Effector memory CD8-positive, alpha-beta T cell (primary cell): ENCODE results near the gene APLN.
A peak's percentile ranks its signal among the peaks of the same experiment; 100 is the strongest.

Experiments
- ATAC-seq: fragments of 150-1000 bp; cut with Tn5 transposase; replicated peaks from 2 replicates; pipeline ENCODE4 v1.10.0; 2021; ENCODE audit warnings: mild to moderate bottlenecking, moderate library complexity
- DNase-seq, 3 experiments: peaks; one replicate each; pipeline ENCODE4 v3.0.0; 2021
- H3K27ac Mint-ChIP-seq, 2 donors: one replicate each; pipeline ENCODE4 v1.8.0; 2022; ENCODE audit warnings: mild to moderate bottlenecking in 2 of 2, mixed read lengths in 2 of 2, moderate library complexity in 2 of 2
- H3K27me3 Mint-ChIP-seq, 2 donors: one replicate each; pipeline ENCODE4 v1.8.0; 2022; ENCODE audit warnings: mixed read lengths in 2 of 2
- H3K36me3 Mint-ChIP-seq: one replicate; pipeline ENCODE4 v1.8.0; 2022; ENCODE audit warnings: mild to moderate bottlenecking, moderate library complexity, mixed read lengths; ENCODE audit not compliant: insufficient read depth
- H3K4me1 Mint-ChIP-seq, 2 donors: one replicate each; pipeline ENCODE4 v1.8.0; 2022; ENCODE audit warnings: low read depth in 2 of 2, mixed read lengths in 2 of 2
- H3K4me3 Mint-ChIP-seq, 2 donors: one replicate each; pipeline ENCODE4 v1.8.0; 2022; ENCODE audit warnings: mild to moderate bottlenecking in 2 of 2, mixed read lengths in 2 of 2, moderate library complexity in 2 of 2
- H3K9me3 Mint-ChIP-seq, 2 donors: one replicate each; pipeline ENCODE4 v1.8.0; 2022; ENCODE audit warnings: mixed read lengths in 2 of 2
- total RNA-seq, 9 experiments: gene quantifications; one replicate each; lab custom pipeline; 2026; lab: John Stamatoyannopoulos, UW

APLN gene
- 0 to 0.21 (median 0) reads per million in 9 experiments for total RNA-seq

- Mint-ChIP-seq H3K9me3 (no peaks in the 10 kb centered on the region), H3K4me1 (peaks cover 0 to 12% of the 10 kb centered on the region in 2 donors), H3K27ac (no peak within 1 kb of the TSS), H3K36me3 (peaks cover 3% of the 10 kb centered on the region), H3K27me3 (peaks cover 0 to 31% of the 10 kb centered on the region in 2 donors), H3K4me3 (peak within 1 kb of the TSS; percentile 69 to 72)
- no peak for DNase-seq
- peak; percentile 67 for ATAC-seq
Measured at GRCh38 chrX:129654652-129655546, at the start of gene APLN. APLN (minus strand) TSS chrX:129654956; CDS start chrX:129654630, 326 bp downstream.

GRCh38 chrX:129704491-129704890, 49.7 kb upstream of the APLN start:
- Mint-ChIP-seq H3K4me3 (no peak overlapping the region), H3K36me3 (no peaks in the 10 kb centered on the region), H3K4me1 (peaks cover 0 to 4% of the 10 kb centered on the region in 2 donors)

GRCh38 chrX:129701624-129702069, 46.9 kb upstream of the APLN start:
- no peaks in the 10 kb centered on the region for H3K9me3 Mint-ChIP-seq
- H3K4me3 Mint-ChIP-seq, result no peak overlapping the region
- ATAC-seq, result no peak
- H3K4me1 Mint-ChIP-seq, result no peaks in the 10 kb centered on the region
- H3K27ac Mint-ChIP-seq, result no peak overlapping the region
- no peaks in the 10 kb centered on the region for H3K36me3 Mint-ChIP-seq
- no peaks in the 10 kb centered on the region for H3K27me3 Mint-ChIP-seq
- DNase-seq, result no peak

More at GRCh38 chrX:129704491-129704890, 49.7 kb upstream of the APLN start:
- Mint-ChIP-seq H3K27me3 (peaks cover 0 to 11% of the 10 kb centered on the region in 2 donors), H3K27ac (no peak overlapping the region), H3K9me3 (no peaks in the 10 kb centered on the region)
- DNase-seq, result no peak
- ATAC-seq, result no peak

GRCh38 chrX:129700536-129700935, 45.8 kb upstream of the APLN start:
- H3K27ac Mint-ChIP-seq, result no peak overlapping the region
- H3K36me3 Mint-ChIP-seq, result no peaks in the 10 kb centered on the region
- DNase-seq, result no peak
- no peak for ATAC-seq
- no peaks in the 10 kb centered on the region for H3K27me3 Mint-ChIP-seq
- H3K4me1 Mint-ChIP-seq, result no peaks in the 10 kb centered on the region
- H3K9me3 Mint-ChIP-seq, result no peaks in the 10 kb centered on the region
- H3K4me3 Mint-ChIP-seq, result no peak overlapping the region

- Mint-ChIP-seq H3K36me3 (no peaks in the 10 kb centered on the region), H3K27ac (no peak overlapping the region), H3K4me1 (no peaks in the 10 kb centered on the region), H3K27me3 (no peaks in the 10 kb centered on the region), H3K9me3 (no peaks in the 10 kb centered on the region), H3K4me3 (no peak overlapping the region)
- ATAC-seq (no peak), DNase-seq (no peak)
Measured at GRCh38 chrX:129698150-129698549, 43.4 kb upstream of the APLN start.

GRCh38 chrX:129697204-129697829, 42.6 kb upstream of the APLN start:
- Mint-ChIP-seq H3K27me3 (no peaks in the 10 kb centered on the region), H3K4me3 (no peak overlapping the region), H3K27ac (no peak overlapping the region), H3K4me1 (no peaks in the 10 kb centered on the region), H3K9me3 (no peaks in the 10 kb centered on the region), H3K36me3 (no peaks in the 10 kb centered on the region)
- DNase-seq (no peak), ATAC-seq (no peak)

- ATAC-seq (no peak), DNase-seq (no peak)
- H3K4me3 Mint-ChIP-seq, result no peak overlapping the region
- no peaks in the 10 kb centered on the region for H3K36me3 Mint-ChIP-seq
- H3K27ac Mint-ChIP-seq, result no peak overlapping the region
- H3K9me3 Mint-ChIP-seq, result no peaks in the 10 kb centered on the region
- H3K4me1 Mint-ChIP-seq, result no peaks in the 10 kb centered on the region
- no peaks in the 10 kb centered on the region for H3K27me3 Mint-ChIP-seq
Measured at GRCh38 chrX:129696463-129697155, 41.9 kb upstream of the APLN start.

- no peak overlapping the region for H3K27ac Mint-ChIP-seq
- no peaks in the 10 kb centered on the region for H3K27me3 Mint-ChIP-seq
- ATAC-seq, result no peak
- DNase-seq, result no peak
- no peaks in the 10 kb centered on the region for H3K9me3 Mint-ChIP-seq
- no peaks in the 10 kb centered on the region for H3K4me1 Mint-ChIP-seq
- no peaks in the 10 kb centered on the region for H3K36me3 Mint-ChIP-seq
- H3K4me3 Mint-ChIP-seq, result no peak overlapping the region
Measured at GRCh38 chrX:129695937-129696336, 41.2 kb upstream of the APLN start.

- Mint-ChIP-seq H3K36me3 (no peaks in the 10 kb centered on the region), H3K27me3 (no peaks in the 10 kb centered on the region), H3K4me1 (no peaks in the 10 kb centered on the region), H3K9me3 (no peaks in the 10 kb centered on the region), H3K4me3 (no peak overlapping the region), H3K27ac (no peak overlapping the region)
- DNase-seq, result no peak
- ATAC-seq, result no peak
Measured at GRCh38 chrX:129695535-129695934, 40.8 kb upstream of the APLN start.

GRCh38 chrX:129694805-129695204, 40.0 kb upstream of the APLN start:
- H3K36me3 Mint-ChIP-seq, result no peaks in the 10 kb centered on the region
- ATAC-seq (no peak), DNase-seq (no peak)
- no peaks in the 10 kb centered on the region for H3K9me3 Mint-ChIP-seq
- H3K4me3 Mint-ChIP-seq, result no peak overlapping the region
- no peaks in the 10 kb centered on the region for H3K27me3 Mint-ChIP-seq
- no peaks in the 10 kb centered on the region for H3K4me1 Mint-ChIP-seq
- H3K27ac Mint-ChIP-seq, result no peak overlapping the region

GRCh38 chrX:129693354-129693753, 38.6 kb upstream of the APLN start:
- H3K4me3 Mint-ChIP-seq, result no peak overlapping the region

GRCh38 chrX:129690435-129690834, 35.7 kb upstream of the APLN start:
- Mint-ChIP-seq H3K27ac (no peak overlapping the region), H3K9me3 (no peaks in the 10 kb centered on the region), H3K4me3 (no peak overlapping the region), H3K36me3 (no peaks in the 10 kb centered on the region), H3K4me1 (peaks cover 0 to 1% of the 10 kb centered on the region in 2 donors), H3K27me3 (no peaks in the 10 kb centered on the region)
- ATAC-seq, result no peak
- DNase-seq, result no peak

More at GRCh38 chrX:129693354-129693753, 38.6 kb upstream of the APLN start:
- H3K27me3 Mint-ChIP-seq, result no peaks in the 10 kb centered on the region
- H3K9me3 Mint-ChIP-seq, result no peaks in the 10 kb centered on the region
- ATAC-seq, result no peak
- no peaks in the 10 kb centered on the region for H3K36me3 Mint-ChIP-seq
- DNase-seq, result no peak
- peaks cover 0 to 1% of the 10 kb centered on the region in 2 donors for H3K4me1 Mint-ChIP-seq
- H3K27ac Mint-ChIP-seq, result no peak overlapping the region

GRCh38 chrX:129689796-129690195, 35.0 kb upstream of the APLN start:
- Mint-ChIP-seq H3K27me3 (no peaks in the 10 kb centered on the region), H3K36me3 (no peaks in the 10 kb centered on the region), H3K4me1 (peaks cover 0 to 1% of the 10 kb centered on the region in 2 donors), H3K27ac (no peak overlapping the region), H3K9me3 (no peaks in the 10 kb centered on the region), H3K4me3 (no peak overlapping the region)
- DNase-seq (no peak), ATAC-seq (no peak)
